Stimulated activated CD4-positive, alpha-beta T cell treated with anti-CD3 and anti-CD28 coated beads, Interleukin-4, amount 100 ng/mL, for 48 hours (primary cell): ENCODE measurements around the gene ZNF217.
"Not testable (repeated sequence)": the region's sequence is repeated elsewhere in the genome, so short reads cannot be mapped to it uniquely, and the experiment has no call there.

ENCODE experiments used
- DNase-seq, 2 donors: peaks; one replicate each; pipeline ENCODE4 v3.0.0-alpha.2; 2020; ENCODE audit warnings: low read depth in 2 of 2

Gene ZNF217

GRCh38 chr20:53569005-53569404 lies 24.6 kb downstream of the ZNF217 start:
- DNase-seq, result no peak

DNA sequence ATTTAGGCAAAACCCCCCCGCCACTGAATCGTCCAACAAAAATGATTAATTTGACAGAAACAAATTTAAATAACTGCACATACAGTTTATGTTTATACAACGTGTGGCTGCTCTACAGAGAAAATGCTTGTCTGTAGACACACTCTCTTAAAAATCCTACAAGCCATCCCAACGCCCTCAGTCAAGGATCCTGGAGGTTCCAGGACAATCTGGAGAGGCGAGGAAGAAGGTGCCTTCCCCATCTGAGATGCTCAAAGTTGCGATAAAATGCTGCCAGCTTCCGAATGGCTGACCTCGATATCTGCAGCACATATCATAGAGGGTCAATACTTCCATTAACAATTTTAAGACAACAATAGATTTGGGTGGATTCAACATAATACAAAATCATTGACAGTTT lies 25.3 kb downstream of the ZNF217 start:
- no peak for DNase-seq

GRCh38 chr20:53567379-53567917 lies 26.2 kb downstream of the ZNF217 start:
- DNase-seq, result no peak

- not testable (repeated sequence) for DNase-seq
Measured at GRCh38 chr20:53566623-53567022, 27.0 kb downstream of the ZNF217 start.

DNA sequence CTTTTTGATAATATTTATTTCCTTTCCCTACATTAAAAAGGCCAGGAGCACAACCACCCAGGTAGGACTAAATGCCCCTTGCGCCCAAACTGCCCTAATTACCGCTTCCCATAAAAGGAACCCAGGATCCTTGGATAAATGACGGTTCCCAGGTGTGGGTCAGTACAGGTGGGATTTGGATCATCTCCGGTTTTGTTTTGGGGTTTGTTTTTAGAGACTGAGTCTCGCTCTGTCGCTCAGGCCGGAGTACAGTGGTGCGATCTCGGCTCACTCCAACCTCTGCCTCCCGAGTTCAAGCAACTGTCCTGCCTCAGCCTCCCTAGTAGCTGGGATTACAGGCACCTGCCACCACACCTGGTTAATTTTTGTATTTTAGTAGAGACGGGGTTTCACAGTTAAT lies 28.4 kb downstream of the ZNF217 start:
- DNase-seq, result no peak

DNA sequence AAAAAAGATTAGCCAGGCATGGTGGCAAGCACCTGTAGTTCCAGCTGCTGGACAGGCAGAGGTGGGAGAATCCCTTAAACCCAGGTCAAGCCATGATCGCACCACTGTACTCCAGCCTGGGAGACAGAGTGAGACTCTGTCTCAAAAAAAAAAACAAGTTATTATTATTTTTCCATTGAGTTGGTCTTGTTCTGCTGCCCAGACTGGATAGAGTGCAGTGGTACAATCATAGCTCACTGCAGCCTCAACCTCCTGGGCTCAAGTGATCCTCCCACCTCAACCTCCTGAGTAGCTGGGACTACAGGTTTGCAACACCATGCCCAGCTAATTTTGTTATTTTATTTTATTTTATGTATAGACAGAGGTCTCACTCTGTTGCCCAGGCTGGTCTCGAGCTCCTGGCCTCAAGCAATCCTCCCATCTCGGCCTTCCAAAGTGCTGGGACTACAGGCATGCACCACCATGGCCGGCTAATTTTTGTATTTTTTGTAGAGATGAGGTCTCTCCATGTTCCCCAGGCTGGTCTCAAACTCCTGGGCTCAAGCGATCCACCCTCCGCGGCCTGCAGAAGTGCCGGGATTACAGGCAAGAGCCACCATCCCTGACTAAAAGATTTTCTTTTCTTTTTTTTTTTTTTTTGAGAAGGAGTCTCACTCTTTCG lies 31.4 kb downstream of the ZNF217 start:
- DNase-seq, result not testable (repeated sequence)

GRCh38 chr20:53561505-53561904 lies 32.1 kb downstream of the ZNF217 start:
- no peak for DNase-seq

GRCh38 chr20:53559816-53560215 lies 33.8 kb downstream of the ZNF217 start:
- no peak for DNase-seq

DNA sequence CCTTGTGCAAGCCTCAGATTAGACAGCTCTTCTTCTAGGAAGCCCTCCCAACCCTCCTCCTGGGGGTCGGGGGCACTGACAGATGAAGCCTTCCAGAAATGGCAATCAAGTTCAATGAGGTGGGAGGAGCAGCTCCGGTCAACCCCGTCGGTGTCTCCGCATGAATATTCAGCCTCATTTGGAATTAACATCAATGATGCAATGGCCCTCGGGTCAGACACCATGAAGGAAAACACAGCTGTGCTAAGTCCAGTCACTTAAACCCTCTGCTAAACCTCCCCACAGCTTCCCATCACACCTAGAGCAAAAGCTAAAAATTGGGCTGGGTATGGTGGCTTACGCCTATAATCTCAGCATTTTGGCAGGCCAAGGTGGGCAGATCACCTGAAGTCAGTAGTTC lies 36.5 kb downstream of the ZNF217 start:
- no peak for DNase-seq

DNA sequence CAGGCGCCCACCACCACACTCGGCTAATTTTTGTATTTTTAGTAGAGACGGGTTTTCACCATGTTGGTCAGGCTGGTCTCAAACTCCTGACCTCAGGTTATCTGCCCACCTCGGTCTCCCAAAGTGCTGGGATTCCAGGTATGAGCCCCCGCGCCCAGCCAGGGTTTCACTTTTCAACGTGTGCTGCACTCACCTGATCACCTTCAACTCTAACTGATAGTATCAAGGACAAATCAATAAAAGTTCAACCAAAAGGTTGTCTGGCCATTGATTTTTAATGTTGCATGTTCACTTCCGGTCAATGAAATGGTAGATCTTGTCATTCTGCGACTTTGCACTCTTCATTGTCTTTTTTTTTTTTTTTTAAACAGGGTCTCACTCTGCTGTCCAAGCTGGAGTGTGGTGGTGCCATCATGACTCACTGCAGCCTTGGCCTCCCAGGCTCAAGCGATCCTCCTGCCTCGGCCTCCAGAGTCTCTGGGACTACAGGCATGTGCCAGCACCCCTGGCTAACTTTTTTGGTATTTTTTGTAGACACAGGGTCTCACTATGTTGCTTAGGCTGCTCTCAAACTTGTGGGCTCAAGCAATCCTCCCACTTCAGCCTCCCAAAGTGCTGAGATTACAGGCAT lies 37.3 kb downstream of the ZNF217 start:
- no peak for DNase-seq

DNA sequence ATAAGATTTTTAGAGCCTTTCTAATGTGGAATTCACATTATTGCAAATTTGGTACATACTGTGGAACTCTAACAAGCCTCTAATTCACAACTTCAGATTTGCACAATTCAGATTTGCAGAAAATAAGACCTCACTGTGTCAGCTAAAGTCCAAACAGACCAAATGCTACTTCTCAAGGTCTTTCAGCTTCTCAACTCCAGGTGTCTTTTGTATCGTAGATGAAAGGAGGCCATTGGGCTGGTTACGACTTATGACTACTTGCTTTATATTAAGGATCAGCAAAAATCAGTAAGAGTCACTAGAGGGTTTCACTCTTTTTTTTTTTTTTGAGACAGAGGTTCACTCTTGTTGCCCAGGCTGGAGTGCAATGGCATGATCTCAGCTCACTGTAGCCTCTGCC lies 37.8 kb downstream of the ZNF217 start:
- no peak for DNase-seq

GRCh38 chr20:53555081-53555480 lies 38.6 kb downstream of the ZNF217 start:
- DNase-seq, result no peak

DNA sequence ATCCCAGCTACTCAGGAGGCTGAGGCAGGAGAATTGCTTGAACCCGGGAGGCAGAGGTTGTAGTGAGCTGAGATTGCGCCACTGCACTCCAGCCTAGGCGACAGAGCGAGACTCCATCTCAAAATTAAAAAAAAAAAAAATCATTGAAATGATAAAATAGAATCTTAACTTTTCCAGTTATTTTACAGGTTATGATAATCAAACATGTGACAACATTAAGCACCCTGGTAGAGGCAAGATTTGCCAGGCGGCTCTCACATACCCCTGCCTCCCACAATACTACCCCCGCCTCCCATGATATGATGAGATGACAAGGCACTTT lies 41.1 kb downstream of the ZNF217 start:
- DNase-seq, result not testable (repeated sequence)

- DNase-seq, result not testable (repeated sequence)
Measured at GRCh38 chr20:53551719-53552571, 41.7 kb downstream of the ZNF217 start.

GRCh38 chr20:53550280-53551187 lies 43.1 kb downstream of the ZNF217 start:
- no peak for DNase-seq

- DNase-seq, result peak in 1 of 2 donors; percentile 9
Measured at GRCh38 chr20:53547664-53548239, 45.9 kb downstream of the ZNF217 start.

DNA sequence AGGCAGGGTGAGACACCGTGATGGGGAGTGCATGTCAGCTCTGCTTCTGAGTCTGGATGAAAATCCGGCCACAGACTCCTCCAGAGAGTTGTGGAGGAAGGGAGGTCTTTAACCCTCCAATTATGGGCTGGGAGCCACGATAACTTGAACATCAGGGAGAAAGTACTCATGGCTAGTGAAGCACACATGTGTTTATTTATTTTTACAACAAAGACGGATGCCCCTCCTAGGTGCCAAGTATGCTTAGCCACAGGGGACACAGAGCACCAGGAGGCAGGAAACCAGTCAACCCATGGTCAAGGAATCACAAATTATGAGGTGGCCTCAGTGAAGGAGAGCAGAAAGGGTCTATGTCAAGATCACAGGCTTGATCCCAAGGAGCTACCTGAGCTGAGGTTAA lies 54.1 kb downstream of the ZNF217 start:
- DNase-seq, result no peak

DNA sequence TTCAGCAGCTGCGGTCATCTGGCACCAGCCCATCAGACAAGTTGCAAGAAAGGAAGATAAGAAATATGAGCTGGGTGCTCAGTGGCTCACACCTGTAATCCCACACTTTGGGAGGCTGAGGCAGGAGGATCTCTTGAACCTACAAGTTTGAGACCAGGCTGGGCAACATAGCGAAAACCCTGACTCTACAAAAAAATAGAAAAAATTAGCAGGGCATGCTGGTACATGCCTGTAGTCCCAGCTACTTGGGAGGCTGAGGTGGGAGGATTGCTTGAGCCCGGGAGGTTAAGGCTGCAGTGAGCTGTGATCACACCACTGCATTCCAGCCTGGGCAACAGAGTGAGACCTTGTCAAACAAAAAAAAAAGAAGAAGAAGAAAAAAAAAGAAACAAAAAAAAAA lies 57.3 kb downstream of the ZNF217 start:
- not testable (repeated sequence) for DNase-seq

DNA sequence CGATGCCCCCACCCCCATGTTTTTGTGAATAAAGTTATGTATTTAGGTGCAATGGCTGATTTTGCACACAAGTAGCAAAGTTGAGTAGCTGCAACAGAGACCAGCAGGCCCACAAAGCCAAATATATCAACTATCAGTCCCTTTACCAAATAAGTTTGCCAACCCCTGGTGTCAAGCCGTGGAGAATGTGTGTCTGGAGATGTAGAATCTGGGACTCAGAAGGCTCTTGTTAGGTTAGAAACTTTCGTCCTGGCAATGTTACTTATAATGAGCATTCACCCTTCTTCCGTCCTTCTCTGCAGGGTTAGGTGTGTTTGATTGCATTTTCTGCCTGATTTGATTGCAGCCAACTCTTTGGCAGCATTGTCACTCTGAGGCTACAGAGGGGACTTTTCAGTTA lies 57.8 kb downstream of the ZNF217 start:
- no peak for DNase-seq

GRCh38 chr20:53534037-53534436 lies 59.6 kb downstream of the ZNF217 start:
- DNase-seq, result no peak

DNA sequence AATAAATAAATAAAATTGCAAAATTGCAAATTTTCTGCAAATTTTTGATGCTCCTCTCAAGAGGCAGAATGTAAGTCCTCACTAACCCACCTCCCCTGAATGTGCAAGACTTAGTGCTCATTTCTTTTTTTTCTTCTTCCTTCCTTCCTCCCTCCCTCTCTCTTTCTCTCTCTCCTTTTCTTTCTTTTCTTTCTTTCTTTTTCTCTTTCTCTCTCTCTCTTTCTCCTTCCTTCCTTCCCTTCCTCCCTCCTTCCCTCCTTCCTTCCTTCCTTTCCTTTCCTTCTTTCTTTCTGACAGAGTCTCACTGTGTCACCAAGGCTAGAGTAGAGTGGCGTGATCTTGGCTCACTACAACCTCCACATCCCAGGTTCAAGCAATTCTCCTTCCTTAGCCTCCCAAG lies 60.1 kb downstream of the ZNF217 start:
- no peak for DNase-seq
